Activated T-cell treated with anti-CD3 and anti-CD28 coated beads for 24 hours (primary cell): ENCODE results near the gene NPY.
"Not testable (repeated sequence)": the region's sequence is repeated elsewhere in the genome, so short reads cannot be mapped to it uniquely, and the experiment has no call there.

Source experiments
- DNase-seq: peaks from one replicate; pipeline ENCODE4 v3.0.0-alpha.2; 2020; ENCODE audit warnings: low read depth

NPY gene

GRCh38 chr7:24283897-24284698, at the start of gene NPY:
TSS of gene NPY (plus strand) at chr7:24284190. CDS start at chr7:24285241, 1,051 bp downstream.
- no peak for DNase-seq

- no peak for DNase-seq
Measured at GRCh38 chr7:24239260-24239659, 44.7 kb upstream of the NPY start.

GRCh38 chr7:24241206-24241605, 42.8 kb upstream of the NPY start:
- no peak for DNase-seq

- no peak for DNase-seq
Measured at GRCh38 chr7:24244554-24244953, 39.4 kb upstream of the NPY start.

- DNase-seq = no peak
Measured at GRCh38 chr7:24245362-24245761, 38.6 kb upstream of the NPY start.

GRCh38 chr7:24249266-24249665, 34.7 kb upstream of the NPY start:
- DNase-seq = no peak

GRCh38 chr7:24251568-24251967, 32.4 kb upstream of the NPY start:
- no peak for DNase-seq

- DNase-seq = no peak
Measured at GRCh38 chr7:24255139-24255538, 28.9 kb upstream of the NPY start.

- DNase-seq = not testable (repeated sequence)
Measured at GRCh38 chr7:24258324-24258723, 25.7 kb upstream of the NPY start.

GRCh38 chr7:24271938-24272337, 12.1 kb upstream of the NPY start:
- DNase-seq = no peak

GRCh38 chr7:24279512-24279911, 4.5 kb upstream of the NPY start:
- DNase-seq = no peak

- DNase-seq = no peak
Measured at GRCh38 chr7:24283554-24283896, 465 bp upstream of the NPY start.

- no peak for DNase-seq
Measured at GRCh38 chr7:24284699-24285506, 913 bp downstream of the NPY start.

- DNase-seq = peak; percentile 42
Measured at GRCh38 chr7:24290004-24290641, 6.1 kb downstream of the NPY start.

GRCh38 chr7:24291271-24291670, 7.3 kb downstream of the NPY start:
- DNase-seq = no peak

- no peak for DNase-seq
Measured at GRCh38 chr7:24297362-24297761, 13.4 kb downstream of the NPY start.

GRCh38 chr7:24298696-24299095, 14.7 kb downstream of the NPY start:
- DNase-seq = no peak

- no peak for DNase-seq
Measured at GRCh38 chr7:24299192-24299591, 15.2 kb downstream of the NPY start.

- no peak for DNase-seq
Measured at GRCh38 chr7:24301703-24302102, 17.7 kb downstream of the NPY start.

GRCh38 chr7:24304494-24305095, 20.6 kb downstream of the NPY start:
- no peak for DNase-seq

- no peak for DNase-seq
Measured at GRCh38 chr7:24307326-24307725, 23.3 kb downstream of the NPY start.

- DNase-seq = no peak
Measured at GRCh38 chr7:24312588-24312987, 28.6 kb downstream of the NPY start.

GRCh38 chr7:24313777-24314176, 29.8 kb downstream of the NPY start:
- no peak for DNase-seq
